GM19193 (cell line): Measurements from ENCODE around the gene POLD4.

ENCODE experiments used
- POLR2A ChIP-seq: IDR thresholded peaks from 4 replicates; pipeline ENCODE4 v1.6.1; 2011; ENCODE audit not compliant: insufficient read depth, insufficient read length; ENCODE audit errors: extremely low read depth

Gene POLD4

DNA sequence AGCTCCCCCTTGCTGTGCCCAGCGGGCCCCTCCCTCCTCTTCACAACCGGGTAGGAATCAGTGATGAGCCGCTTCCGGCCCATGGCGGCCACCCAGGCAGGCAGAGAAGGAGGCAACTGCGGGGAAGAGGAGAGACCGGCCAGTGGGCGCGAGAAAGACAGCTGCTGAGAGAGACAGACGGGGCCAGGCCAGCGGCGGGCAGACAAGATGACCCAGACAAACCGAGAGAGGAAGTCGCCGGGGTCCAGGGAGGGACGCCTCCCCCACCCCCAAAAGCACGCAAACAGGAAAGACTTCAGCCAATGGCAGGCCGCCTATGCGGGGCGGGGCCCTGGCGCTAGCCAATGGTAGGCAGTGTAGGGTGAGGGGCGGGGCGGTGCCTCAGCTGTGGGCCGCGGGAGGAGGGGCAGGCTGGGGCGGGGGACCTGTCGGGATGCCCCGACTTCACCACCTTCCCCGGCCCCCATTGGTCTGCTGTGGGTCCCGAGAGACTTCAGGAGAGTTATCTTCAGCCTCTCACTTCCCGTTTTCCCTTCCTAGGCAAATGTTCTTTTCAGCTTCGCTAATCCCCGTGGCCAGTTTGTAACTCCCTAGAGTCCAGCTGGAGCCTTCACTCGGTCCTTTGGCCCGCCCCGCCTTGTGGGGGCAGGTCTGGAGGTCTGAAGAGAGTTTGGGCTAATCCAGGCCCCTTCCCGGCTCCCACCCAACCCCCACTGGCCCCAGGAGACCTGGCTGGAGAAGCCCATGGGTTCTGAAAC, at the start of gene POLD4:
TSS of gene POLD4 (minus strand) at position 230 of the 758 bp plus-strand sequence. CDS start at position 83, 147 bp downstream.
- TF ChIP-seq POLR2A = peak; percentile 88

DNA sequence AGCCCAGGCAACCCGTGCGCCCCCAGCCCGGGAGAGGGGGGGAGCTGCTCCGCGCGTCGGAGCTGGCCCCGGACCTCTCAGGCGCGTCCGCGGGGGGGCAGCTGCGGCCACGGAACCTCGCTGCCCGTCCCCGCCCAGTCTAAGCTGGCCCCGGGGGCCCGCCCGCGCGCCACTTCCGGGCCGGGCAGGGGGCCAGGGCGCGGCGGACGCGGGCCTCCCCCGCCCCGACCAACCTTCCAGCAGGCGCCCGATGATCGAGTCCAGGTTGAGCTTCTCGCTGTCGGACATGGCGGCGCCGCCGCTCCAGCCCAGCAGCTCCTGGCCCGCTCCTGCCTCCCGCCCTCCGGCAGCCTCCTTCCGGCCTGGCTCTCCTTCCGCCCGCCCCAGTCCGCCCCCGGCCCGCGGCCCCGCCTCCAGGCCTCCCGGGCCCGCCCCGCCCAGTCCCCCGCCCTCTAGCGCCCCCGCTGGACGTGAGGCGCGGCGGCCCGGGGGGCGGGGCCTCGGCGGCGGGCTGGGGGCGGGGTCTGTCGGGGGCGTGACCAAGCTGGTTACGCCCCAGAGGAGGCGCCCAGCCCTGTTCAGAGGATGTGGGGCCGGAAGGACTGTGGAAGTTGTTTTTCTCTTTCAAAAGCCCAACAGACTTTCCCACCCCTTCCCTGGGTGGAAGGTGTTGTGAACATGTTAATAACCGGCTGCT, 48.3 kb upstream of the POLD4 start, which contains the start of gene PPP1CA:
TSS of gene PPP1CA (minus strand) at position 364 of the 697 bp plus-strand sequence. CDS start at position 288, 76 bp downstream.
- TF ChIP-seq POLR2A = peak; percentile 89

DNA sequence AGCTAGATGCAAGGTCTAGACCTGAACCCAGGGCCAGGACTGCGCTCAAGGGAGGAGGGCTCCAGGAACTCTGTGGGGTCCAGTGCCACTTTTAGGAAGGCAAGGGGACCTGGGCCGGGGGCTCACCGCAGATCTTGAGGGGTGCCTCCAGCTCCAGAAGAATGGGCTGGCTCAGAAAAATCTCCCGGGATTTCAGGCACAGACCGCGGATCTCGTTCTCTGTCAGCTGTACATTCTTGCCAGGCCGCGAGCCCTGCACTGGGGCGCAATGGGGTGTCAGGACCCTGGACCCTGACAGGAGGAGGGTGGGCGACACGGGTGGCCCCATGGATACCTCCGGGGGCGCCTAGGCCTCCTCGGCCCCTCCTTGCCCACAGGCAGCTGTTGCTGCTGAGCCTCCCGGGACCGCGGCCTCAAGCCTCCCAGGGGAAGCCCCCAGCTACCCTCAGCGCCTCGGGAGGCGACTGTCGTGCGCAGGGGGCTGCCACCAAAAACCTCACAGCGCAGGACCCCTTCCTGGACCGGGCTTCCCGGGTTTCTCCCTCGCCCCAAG, 47.7 kb upstream of the POLD4 start:
- no peak for TF ChIP-seq POLR2A

- TF ChIP-seq POLR2A = no peak
Measured at GRCh38 chr11:67400251-67400941, 47.0 kb upstream of the POLD4 start.

DNA sequence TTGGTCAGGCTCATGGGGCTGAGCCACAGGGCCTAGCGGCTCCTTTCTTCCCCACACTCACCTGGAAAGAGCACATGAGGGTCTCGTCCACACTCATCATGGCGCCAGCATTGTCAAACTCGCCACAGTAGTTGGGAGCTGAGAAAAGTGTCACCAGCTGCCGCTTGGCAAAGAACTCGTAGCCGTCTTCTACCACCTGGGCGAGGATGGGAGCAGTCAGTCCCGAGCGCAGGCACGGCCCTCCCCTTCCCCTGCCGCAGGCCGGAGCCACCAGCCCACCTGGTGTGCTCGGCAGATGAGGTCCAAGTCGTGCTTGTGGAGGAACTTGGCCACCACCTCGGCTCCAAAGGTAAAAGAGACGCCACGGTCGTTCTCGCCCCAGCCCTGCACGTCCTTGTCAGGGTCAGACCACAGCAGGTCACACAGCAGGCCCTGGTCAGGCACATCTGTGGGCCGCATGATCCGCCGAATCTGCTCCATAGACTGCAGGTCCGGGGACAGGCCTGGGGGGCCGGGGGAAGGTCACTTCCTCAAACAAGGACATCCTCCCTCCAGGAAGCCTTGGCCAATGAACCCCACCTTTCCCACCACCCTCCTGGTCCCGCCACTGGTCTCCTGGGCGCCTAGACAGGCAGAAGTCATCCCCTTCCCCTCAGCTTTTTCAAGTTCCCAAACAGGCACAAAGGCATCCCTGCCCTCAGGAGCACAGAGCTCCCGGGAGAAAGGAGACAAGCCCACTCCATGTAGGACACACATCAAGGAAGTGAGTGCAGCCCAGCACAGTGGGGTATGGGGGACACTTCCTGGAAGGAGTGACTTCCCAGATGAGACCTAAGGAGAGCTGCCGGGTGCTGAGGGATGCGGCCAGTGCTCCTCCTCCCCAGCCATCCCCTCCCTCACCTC, 45.6 kb upstream of the POLD4 start:
- TF ChIP-seq POLR2A = no peak

DNA sequence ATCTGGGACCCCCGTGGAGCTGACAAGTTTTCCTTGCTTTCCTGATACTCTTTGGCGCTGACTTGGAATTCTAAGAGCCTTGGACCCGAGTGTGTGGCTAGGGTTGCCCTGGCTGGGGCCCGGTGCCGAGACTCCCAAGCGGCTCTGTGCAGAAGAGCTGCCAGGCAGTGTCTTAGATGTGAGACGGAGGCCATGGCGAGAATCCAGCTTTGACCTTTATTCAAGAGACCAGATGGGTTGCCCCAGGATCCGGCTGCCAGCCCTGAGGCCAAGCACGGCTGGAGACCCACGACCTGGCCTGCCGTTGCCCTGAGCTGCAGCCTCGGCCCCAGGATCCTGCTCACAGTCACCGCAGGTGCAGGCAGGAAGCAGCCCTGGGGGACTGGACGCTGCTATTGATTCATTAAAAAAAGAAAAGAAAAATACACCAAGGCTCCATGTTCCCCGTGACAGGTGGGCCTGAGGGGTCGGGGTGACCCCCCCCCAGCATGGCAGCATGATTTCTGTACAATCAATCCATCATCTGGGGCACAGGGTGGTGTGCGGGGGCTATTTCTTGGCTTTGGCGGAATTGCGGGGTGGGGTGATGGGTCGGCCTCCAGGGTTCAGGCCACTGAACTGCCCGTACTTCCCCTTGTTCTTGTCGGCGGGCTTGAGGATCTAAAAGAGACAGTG, 44.8 kb upstream of the POLD4 start:
- TF ChIP-seq POLR2A = no peak

- no peak for TF ChIP-seq POLR2A
Measured at GRCh38 chr11:67397536-67397935, 44.2 kb upstream of the POLD4 start.

DNA sequence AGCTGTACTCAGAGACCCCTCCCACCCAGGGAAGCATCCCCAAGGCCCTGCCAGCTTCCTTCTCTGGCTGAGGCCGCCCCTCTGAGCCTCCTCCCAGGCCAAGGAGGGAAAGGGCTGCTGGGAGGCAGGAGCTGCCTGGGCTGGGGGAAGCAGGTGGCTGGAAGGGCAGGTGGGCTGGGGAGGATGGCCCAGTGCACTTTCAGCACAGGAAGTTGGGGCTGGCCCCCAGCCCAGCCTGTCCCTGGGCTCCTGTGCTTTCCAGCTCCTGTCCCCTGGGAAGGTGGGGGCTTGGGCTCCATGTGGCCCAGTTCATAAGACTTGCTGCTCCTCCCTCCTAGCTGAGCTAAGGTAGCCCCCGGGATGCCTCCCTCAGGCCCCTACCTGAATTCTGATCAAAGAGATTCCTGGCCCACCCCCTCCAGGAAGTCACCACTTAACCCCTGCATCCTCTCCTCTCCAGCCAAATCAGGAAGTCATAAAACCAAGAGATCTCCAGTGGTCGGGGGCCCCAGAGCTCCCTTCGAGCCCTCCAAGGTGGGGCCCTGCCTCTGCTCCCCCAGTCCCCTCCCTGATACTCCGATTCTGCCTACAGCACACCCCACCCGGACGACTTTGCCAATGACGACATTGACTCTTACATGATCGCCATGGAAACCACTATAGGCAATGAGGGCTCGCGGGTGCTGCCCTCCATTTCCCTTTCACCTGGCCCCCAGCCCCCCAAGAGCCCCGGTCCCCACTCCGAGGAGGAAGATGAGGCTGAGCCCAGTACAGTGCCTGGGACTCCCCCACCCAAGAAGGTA, 43.4 kb upstream of the POLD4 start:
- TF ChIP-seq POLR2A = no peak

DNA sequence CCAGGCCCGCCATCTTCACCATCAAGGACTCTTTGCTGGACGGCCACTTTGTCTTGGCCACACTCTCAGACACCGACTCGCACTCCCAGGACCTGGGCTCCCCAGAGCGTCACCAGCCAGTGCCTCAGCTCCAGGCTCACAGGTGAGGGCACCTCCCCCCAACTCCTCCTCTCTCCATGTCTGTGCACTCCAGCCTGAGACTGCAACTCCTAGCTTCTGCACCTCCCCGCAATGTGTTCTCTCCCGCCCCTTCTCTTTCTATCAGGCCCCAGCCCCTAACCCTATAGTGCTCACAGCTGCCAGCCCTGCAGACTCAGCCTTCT, 42.9 kb upstream of the POLD4 start:
- TF ChIP-seq POLR2A = no peak

DNA sequence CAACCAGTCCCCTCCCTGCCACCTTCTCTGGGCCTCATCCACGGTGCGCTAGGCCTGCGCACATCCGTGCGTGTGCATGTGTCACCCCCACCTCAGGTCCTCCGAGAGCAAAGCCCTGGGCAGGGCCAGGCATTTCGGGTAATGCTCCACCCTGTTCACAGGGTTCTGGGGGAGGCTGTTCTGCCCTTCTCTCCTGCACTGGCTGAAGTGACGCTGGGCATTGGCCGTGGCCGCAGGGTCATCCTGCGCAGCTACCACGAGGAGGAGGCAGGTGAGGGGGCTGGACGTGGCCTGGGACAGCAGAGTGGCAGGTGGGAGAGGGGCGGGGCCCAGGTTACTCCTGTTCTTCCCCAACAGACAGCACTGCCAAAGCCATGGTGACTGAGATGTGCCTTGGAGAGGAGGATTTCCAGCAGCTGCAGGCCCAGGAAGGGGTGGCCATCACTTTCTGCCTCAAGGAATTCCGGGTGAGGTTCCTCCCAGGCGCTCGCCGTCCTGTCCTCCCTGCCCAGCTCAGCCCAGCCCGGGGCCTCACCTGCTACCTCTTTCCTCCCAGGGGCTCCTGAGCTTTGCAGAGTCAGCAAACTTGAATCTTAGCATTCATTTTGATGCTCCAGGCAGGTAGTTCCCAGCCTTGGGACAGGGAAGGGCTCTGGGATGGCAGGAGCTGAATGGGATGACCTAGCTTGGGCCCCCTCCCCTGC, 42.4 kb upstream of the POLD4 start:
- no peak for TF ChIP-seq POLR2A

DNA sequence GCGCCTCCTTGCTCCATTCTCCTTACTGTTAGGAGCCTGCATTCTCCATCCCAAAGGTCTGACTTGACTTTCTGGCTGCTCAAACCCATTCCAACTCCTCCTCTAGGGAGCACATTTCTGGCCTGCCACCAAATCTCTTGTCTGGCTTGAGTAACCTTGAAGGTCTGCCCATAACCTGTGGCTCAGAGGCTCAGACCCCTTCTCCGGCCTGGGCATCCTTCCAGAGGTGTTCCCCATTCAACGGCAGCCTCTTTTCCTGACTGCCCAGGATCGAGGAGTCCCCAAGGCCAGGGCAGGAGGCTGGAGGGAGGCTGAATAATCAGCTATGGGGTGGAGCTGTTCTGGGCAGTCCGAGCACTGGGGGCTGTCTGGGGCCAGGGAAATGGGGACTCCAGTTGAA, 40.6 kb upstream of the POLD4 start:
- TF ChIP-seq POLR2A = no peak

DNA sequence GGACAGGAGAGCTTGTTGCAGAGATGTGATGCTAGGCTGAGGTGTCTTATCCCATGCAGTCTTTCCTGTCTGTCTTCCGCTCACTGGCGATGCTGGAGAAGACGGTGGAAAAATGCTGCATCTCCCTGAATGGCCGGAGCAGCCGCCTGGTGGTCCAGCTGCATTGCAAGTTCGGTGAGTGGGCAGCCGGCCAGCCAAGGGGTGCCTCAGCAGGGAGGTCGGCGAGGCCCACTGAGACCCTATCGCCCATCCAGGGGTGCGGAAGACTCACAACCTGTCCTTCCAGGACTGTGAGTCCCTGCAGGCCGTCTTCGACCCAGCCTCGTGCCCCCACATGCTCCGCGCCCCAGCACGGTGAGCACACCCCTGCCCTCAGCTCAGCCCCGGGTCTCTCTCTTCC, 40.1 kb upstream of the POLD4 start:
- no peak for TF ChIP-seq POLR2A
